Ishikawa (cell line): Measurements from ENCODE around the gene CFAP65.

Experiments used
- CEBPB ChIP-seq: IDR thresholded peaks from 2 replicates; pipeline ENCODE4 v1.6.1; 2012
- EP300 ChIP-seq: IDR thresholded peaks from 2 replicates; pipeline ENCODE4 v1.6.1; 2012; ENCODE audit warnings: borderline replicate concordance
- NFIC ChIP-seq: IDR thresholded peaks from 2 replicates; pipeline ENCODE4 v1.6.1; 2012
- ZBTB7A ChIP-seq: IDR thresholded peaks from 2 replicates; pipeline ENCODE4 v1.6.1; 2012; ENCODE audit warnings: low read depth
- TF ChIP-seq, protein P1 (sequence below): IDR thresholded peaks from 2 replicates; pipeline ENCODE4 v1.6.1; 2012

DNA sequence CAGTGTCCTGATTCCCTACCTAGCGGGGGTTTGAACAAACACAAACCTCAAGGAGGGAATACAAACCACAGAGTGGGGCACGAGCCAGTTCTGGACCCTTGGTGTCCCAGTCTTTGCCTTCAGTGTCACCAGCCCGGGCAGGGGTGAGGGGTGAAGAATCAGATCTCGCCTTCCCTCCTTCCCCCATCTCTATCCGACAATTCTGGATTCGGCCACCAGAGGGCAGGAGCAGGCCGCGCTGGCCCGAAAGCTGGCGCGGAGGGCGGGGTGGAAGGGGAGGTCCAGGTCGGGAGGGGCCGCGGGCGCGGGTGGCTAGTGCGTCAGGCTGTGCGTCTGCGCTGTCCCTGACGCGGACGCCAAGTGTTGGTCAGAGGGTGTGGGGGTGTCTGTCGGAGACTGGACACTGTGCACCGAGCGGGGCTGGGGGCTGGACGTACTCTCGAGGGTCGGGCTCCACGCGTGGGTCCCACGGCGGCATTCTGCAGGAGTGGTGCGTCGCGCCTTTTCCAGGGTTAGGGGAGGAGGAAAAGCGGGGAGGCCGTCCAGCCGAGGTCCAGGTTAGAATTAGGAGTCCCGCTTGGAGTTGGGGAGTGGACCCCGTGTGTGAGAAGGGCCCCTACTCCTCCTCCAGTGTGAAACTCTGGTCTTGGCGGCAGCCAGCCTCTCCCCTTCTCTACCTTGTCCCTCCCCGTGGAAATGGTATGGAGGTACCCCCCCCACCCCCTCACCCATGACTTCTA is 45.2 kb downstream of the CFAP65 start:
- TF ChIP-seq, protein P1, sequence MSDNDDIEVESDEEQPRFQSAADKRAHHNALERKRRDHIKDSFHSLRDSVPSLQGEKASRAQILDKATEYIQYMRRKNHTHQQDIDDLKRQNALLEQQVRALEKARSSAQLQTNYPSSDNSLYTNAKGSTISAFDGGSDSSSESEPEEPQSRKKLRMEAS = no peak
- no peak for TF ChIP-seq EP300
- TF ChIP-seq NFIC = no peak
- no peak for TF ChIP-seq CEBPB
- no peak for TF ChIP-seq ZBTB7A
